ENCODE results near the gene FAM81B.

DNA sequence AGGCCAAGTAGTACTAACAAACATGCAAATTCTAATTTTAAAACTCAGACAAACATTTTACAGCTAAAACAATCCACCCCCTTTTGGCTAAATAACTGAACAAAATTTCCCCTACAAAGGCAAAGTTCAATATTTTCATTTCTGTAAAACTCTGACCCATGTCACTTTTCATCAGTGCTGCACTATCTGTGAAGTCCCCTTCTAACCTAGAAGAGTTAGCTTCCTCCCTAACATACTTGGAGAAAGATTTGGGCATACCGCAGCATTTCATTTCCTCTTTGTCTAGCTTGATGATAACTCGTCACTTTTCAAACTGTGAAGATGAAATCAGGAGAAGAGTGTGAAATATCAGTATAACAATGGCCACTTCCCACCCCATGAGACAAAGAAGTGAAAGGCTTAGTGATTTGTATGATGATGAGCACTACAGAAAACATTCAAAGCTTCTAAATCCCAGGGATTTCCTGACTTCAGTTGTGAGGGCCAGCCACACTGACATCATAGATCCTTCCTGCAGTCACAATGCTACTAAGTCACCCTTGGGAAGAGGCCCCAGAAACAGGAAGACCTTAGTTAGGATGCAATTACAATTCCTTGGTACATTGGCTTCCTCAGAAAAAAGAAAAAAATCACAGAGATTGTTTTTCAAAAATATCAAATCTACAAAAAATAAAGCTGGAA lies at the start of gene FAM81B:
- TF ChIP-seq, protein P1, sequence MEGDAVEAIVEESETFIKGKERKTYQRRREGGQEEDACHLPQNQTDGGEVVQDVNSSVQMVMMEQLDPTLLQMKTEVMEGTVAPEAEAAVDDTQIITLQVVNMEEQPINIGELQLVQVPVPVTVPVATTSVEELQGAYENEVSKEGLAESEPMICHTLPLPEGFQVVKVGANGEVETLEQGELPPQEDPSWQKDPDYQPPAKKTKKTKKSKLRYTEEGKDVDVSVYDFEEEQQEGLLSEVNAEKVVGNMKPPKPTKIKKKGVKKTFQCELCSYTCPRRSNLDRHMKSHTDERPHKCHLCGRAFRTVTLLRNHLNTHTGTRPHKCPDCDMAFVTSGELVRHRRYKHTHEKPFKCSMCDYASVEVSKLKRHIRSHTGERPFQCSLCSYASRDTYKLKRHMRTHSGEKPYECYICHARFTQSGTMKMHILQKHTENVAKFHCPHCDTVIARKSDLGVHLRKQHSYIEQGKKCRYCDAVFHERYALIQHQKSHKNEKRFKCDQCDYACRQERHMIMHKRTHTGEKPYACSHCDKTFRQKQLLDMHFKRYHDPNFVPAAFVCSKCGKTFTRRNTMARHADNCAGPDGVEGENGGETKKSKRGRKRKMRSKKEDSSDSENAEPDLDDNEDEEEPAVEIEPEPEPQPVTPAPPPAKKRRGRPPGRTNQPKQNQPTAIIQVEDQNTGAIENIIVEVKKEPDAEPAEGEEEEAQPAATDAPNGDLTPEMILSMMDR (conservative IDR thresholded peaks at IDR 0.05; ENCODE audit: low read depth, low read length), result no peak
- TF ChIP-seq EZH2 (IDR thresholded peaks at IDR 0.05; ENCODE audit: borderline replicate concordance, low read depth, low read length, poor library complexity, severe bottlenecking), result no peak

Data from A673 (cell line).